GM18499 (cell line): ENCODE data around the gene PHACTR1.
"Not testable (repeated sequence)": the region's sequence is repeated elsewhere in the genome, so short reads cannot be mapped to it uniquely, and the experiment has no call there.

Experiments
- ATAC-seq: cut with Tn5 transposase; IDR thresholded peaks from one replicate; pipeline ENCODE4 v1.9.1; 2021; ENCODE audit warnings: moderate number of reproducible peaks; ENCODE audit not compliant: insufficient read depth, unreplicated experiment

The PHACTR1 gene

DNA sequence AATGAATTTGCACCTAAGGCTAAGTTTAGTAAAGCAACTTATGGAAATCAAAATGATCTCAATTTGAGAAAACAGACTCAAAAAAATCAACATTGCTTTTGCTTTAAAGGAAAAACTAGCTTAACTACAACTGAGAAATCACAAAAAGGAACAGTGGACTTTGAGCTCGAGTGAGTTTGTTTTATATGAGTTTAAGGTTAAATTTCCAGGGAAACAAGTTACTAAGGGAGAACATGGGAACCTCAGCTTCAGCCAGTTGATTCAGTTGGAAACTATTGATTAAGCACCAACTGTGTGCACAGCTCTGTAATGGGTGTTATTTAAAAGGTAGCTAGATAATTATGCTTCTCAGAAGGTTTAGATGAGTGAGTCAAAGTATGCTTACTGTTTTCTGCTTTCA lies 526.0 kb downstream of the PHACTR1 start:
- no peak for ATAC-seq

- ATAC-seq: no peak
Observed at GRCh38 chr6:13243033-13243432, 526.5 kb downstream of the PHACTR1 start.

- ATAC-seq: not testable (repeated sequence)
Observed at GRCh38 chr6:13243745-13244144, 527.2 kb downstream of the PHACTR1 start.

GRCh38 chr6:13247627-13248026 lies 531.1 kb downstream of the PHACTR1 start:
- no peak for ATAC-seq

GRCh38 chr6:13248053-13248452 lies 531.5 kb downstream of the PHACTR1 start:
- no peak for ATAC-seq

DNA sequence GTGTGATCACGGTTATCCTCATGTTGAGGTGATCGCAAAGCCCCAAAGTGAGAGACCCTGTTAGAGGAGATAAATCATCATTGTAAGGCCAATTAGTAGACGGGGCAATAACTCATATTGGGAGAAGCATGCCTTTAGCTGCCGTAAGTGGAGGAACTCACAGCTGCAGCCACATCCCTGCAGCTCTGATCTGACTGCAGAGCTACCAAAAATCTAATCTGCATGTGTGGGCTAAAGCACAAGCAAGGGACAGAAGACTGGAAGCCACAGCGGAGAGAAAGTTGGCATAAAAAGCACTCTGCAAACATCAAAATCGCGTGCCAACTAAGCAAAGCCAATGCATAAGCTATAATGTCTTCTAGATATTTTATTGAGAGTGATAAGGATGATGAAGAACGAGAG lies 532.0 kb downstream of the PHACTR1 start:
- ATAC-seq: no peak

DNA sequence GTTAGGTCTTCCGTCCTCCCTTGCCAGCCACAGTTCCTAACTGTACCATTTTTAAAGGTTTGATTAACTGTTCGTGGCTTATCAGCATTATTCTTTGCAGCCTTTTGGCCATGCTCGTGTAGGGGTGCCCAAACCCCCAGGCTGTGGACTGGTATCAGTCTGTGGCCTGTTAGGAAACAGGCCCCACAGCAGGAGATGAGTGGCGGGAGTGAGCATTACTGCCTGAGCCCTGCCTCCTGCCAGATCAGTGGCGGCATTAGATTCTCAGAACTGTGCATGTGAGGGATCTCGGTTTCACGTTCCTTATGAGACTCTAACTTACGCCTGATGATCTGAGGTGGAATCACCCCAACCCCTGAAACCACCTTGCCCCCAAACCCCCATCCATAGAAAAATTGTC lies 532.4 kb downstream of the PHACTR1 start:
- no peak for ATAC-seq

- no peak for ATAC-seq
Observed at GRCh38 chr6:13249817-13250216, 533.2 kb downstream of the PHACTR1 start.

DNA sequence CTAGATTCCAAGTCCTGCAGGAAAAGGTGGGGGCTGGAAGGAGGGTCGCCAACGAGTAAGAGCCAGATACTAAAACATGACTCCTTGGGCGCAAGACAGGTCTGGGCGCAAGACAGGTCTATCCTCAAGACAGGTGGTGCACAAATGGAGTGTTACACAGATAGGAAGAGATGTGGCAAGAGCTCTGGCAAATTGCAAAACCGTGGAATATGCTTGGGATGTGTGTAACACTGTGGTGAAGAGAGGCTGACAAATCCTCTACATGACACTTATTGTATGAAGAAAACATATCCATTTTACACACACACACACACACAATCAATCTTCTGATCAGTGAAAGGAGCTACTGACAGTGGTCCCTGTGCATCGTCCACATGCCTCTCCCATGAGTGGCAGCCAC lies 534.1 kb downstream of the PHACTR1 start:
- no peak for ATAC-seq

GRCh38 chr6:13251242-13251641 lies 534.7 kb downstream of the PHACTR1 start:
- ATAC-seq: no peak

- ATAC-seq: no peak
Observed at GRCh38 chr6:13252790-13253189, 536.2 kb downstream of the PHACTR1 start.

- no peak for ATAC-seq
Observed at GRCh38 chr6:13253272-13253671, 536.7 kb downstream of the PHACTR1 start.

DNA sequence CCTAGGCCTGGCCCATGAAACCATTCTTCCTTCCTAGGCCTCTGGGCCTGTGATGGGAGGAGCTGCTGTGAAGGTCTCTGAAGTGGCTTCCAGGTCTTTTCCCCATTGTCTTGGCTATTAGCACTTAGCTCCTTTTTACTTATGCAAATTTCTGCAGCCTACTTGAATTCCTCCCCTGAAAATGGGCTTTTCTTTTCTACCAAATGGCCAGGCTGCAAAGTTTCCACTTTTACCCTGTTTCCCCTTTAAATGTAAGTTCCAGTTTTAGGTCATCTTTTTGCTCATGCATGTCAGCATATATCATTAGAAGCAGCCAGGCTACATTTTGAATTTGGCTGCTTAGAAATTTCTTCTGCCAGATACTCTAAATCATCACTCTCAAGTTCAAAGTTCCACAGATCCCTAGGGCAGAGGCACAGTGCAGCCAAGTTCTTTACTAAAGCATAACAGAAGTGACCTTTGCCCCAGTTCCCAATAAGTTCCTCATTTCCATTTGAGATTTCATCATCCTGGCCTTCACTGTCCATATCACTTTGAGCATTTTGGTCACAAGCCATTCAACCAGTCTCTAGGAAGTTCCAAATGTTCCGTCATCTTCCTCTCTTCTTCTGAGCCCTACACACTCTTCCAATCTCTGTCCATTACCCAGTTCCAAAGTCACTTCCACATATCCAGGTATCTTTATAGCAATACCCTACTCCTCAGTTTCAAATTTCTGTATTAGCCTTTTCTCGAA lies 539.9 kb downstream of the PHACTR1 start:
- no peak for ATAC-seq

- no peak for ATAC-seq
Observed at GRCh38 chr6:13259393-13259792, 542.8 kb downstream of the PHACTR1 start.

DNA sequence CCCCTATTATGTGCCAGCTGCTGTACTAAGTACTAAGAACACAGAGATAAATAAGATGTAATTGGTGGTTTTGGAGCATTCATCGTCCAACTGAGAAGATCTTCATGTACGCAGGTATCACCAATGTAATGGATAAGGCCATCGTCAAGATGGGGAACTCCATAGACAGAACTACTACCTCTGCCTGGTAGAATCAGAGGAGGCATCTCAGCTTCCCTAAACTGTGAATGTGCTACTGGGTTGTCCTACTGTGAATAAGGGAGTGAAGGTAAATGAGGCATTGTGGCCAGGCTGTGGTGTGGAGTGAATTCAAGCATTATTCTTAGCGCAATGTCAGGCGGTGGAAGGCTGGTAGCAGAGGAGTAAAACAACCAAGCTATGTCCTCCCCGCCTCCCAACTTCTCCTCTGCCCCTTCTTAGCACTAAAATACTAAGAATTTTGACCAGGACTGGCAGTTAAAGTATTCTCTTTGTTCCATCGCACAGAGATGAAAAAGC lies 543.6 kb downstream of the PHACTR1 start:
- ATAC-seq: no peak

DNA sequence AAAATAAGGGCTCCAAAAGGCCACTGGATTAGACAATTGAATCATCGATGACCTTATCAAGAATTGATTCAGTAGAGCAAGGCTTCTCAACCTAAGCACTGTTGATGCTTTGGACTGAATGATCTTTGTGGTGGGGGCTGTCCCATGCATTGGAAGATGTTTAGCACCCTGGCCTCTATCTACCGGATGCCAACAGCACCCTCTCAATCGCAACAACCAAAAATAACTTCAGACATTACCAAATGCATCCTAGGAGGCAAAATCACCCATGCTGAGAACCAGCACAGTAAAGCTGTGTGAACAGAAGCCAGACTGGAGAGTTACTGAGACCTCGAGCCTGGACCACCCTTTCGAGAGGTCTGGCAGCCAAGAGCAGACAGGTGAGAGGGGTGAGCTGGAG lies 544.3 kb downstream of the PHACTR1 start:
- ATAC-seq: no peak

GRCh38 chr6:13261464-13261994 lies 545.0 kb downstream of the PHACTR1 start:
- ATAC-seq: peak; percentile 43

GRCh38 chr6:13262302-13263230 lies 546.0 kb downstream of the PHACTR1 start:
- no peak for ATAC-seq

DNA sequence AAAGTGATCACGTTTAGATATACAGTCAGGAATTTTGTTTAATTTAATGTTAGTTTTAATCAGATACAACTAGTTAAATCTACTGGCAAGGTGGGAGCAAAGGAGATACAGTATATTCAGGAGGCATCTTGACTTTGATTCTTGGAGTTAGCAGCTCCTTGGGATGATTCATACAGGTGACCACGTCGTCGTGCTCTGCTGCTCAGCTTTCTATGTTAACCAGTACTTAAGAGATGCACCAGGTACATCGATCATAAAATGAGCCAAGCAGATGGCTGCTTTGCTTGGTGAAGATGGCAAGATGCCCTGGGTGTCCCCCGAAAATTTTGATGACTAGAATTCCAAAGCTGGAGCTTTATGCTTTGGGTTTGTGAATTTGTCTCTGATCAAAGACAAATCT lies 547.1 kb downstream of the PHACTR1 start:
- ATAC-seq: no peak

- no peak for ATAC-seq
Observed at GRCh38 chr6:13267142-13267651, 550.6 kb downstream of the PHACTR1 start.
